Muscle layer of colon (tissue), 2 donors: ENCODE results near the gene DLG1.

Experiments used
- H3K27ac ChIP-seq: one replicate; pipeline ENCODE4 v1.7.0; 2013; ENCODE audit warnings: low read depth, mild to moderate bottlenecking, low read length, moderate library complexity
- H3K27me3 ChIP-seq, 2 donors: one replicate each; pipeline ENCODE4 v1.7.0; 2013; ENCODE audit warnings: low read length in 2 of 2, mild to moderate bottlenecking in 2 of 2; ENCODE audit not compliant: insufficient read depth in 2 of 2, control insufficient read depth in 1 of 2
- H3K36me3 ChIP-seq: one replicate; pipeline ENCODE4 v1.7.0; 2013; ENCODE audit warnings: mild to moderate bottlenecking, low read length; ENCODE audit not compliant: insufficient read depth
- H3K4me1 ChIP-seq: one replicate; pipeline ENCODE4 v1.7.0; 2013; ENCODE audit warnings: mild to moderate bottlenecking, low read length; ENCODE audit not compliant: insufficient read depth
- H3K4me3 ChIP-seq, 2 donors: one replicate each; pipeline ENCODE4 v1.7.0; 2013; ENCODE audit warnings: low read length in 2 of 2, low read depth in 1 of 2, mild to moderate bottlenecking in 1 of 2, moderate library complexity in 1 of 2
- H3K9ac ChIP-seq: one replicate; pipeline ENCODE4 v1.7.0; 2013; ENCODE audit warnings: low read length
- H3K9me3 ChIP-seq: one replicate; pipeline ENCODE4 v1.7.0; 2013; ENCODE audit warnings: mild to moderate bottlenecking, low read length
- donor health status: abdominal sarcoma.
- donor health status: Adenocarcinoma of cecum.

DLG1 gene

DNA sequence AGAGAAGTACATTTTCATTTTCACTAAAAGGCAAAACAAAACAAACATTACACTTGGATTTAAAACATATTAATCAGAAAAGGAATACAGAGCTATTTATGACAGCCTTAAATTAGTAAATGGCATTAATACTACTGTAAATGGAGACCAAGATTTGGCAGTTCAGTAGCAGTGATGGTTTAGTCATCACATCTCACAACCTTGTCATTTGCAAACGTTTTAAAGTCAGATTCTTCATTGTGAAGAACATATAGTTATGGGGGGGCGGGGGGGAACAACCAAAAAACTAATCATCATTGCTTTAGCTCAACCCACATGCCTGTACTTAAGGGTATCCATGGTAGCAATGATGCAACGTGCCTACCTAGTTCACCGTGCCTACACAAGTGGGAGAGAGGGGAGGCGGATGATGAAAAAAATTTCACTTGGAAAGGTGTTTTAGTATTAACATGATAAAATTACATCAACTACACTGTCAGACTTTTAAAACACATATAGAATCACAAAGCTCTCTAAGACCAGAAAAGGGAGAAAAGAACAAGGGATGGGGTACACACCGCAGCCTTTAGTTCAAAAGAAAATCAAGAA lies 40.1 kb downstream of the DLG1 start:
- Histone ChIP-seq H3K4me3 (no peak overlapping the region), H3K9me3 (no peaks in the 10 kb centered on the region), H3K27ac (no peak overlapping the region), H3K27me3 (no peaks in the 10 kb centered on the region), H3K9ac (no peak overlapping the region), H3K4me1 (no peaks in the 10 kb centered on the region), H3K36me3 (no peaks in the 10 kb centered on the region)

- no peak overlapping the region for H3K9ac ChIP-seq
- no peaks in the 10 kb centered on the region for H3K4me1 ChIP-seq
- H3K27me3 ChIP-seq: no peaks in the 10 kb centered on the region
- no peaks in the 10 kb centered on the region for H3K36me3 ChIP-seq
- H3K27ac ChIP-seq: no peak overlapping the region
- H3K4me3 ChIP-seq: no peak overlapping the region
- H3K9me3 ChIP-seq: no peaks in the 10 kb centered on the region
Observed at GRCh38 chr3:197257711-197258110, 40.7 kb downstream of the DLG1 start.

DNA sequence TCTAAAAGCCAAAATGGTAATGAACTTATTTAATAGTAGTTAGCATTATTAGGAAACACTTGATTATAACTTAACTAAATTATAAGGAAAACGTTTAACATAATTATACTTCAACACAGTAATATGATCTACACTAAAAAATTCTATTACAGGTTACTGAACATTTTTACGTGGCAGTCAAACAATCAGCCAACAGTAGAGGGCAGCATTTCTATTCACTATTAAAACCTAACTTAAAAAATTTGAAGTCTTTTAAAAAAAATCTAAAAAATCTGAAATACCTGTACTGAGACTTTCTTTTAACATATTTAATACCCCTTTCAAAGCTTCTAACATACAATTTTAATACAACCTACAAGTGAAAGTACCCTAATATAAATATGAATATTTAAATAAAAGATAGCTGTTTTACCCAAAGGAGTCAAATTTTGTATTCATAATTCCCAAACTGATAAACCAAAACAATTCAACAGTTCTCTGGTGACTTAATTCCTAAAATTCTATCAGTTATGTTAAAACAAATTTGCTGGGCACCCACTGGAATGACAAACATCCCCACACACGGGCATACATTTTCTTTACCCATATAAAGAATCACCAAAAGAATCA lies 41.5 kb downstream of the DLG1 start:
- Histone ChIP-seq H3K27ac (no peak overlapping the region), H3K4me1 (no peaks in the 10 kb centered on the region), H3K27me3 (no peaks in the 10 kb centered on the region), H3K36me3 (no peaks in the 10 kb centered on the region), H3K4me3 (no peak overlapping the region), H3K9ac (no peak overlapping the region), H3K9me3 (no peaks in the 10 kb centered on the region)

DNA sequence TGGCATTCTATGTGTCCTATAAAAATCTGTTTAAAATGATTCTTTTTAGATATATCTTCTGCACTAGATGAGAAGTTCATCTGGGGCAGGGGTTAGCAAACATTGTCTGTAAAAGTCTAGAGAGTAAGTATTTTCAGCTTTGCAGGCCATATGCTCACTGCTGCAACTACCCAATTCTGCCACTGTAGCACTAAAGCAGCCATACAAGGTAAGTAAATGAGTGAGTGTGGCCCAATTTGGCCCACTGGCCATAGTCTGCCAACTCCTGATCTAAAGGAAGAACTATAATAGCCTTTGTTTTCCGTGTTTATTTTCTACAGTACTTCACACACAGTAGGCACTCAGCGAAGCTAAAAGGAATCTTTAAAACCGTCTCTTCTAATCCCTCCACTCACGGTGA lies 42.3 kb downstream of the DLG1 start:
- H3K27me3 ChIP-seq: no peaks in the 10 kb centered on the region
- H3K9ac ChIP-seq: no peak overlapping the region
- no peaks in the 10 kb centered on the region for H3K36me3 ChIP-seq
- no peak overlapping the region for H3K4me3 ChIP-seq
- no peaks in the 10 kb centered on the region for H3K9me3 ChIP-seq
- H3K4me1 ChIP-seq: no peaks in the 10 kb centered on the region
- H3K27ac ChIP-seq: no peak overlapping the region

- H3K4me3 ChIP-seq: no peak overlapping the region
- no peaks in the 10 kb centered on the region for H3K9me3 ChIP-seq
- H3K4me1 ChIP-seq: no peaks in the 10 kb centered on the region
- no peaks in the 10 kb centered on the region for H3K36me3 ChIP-seq
- no peaks in the 10 kb centered on the region for H3K27me3 ChIP-seq
- H3K9ac ChIP-seq: no peak overlapping the region
- H3K27ac ChIP-seq: no peak overlapping the region
Observed at GRCh38 chr3:197253238-197253947, 45.0 kb downstream of the DLG1 start.

DNA sequence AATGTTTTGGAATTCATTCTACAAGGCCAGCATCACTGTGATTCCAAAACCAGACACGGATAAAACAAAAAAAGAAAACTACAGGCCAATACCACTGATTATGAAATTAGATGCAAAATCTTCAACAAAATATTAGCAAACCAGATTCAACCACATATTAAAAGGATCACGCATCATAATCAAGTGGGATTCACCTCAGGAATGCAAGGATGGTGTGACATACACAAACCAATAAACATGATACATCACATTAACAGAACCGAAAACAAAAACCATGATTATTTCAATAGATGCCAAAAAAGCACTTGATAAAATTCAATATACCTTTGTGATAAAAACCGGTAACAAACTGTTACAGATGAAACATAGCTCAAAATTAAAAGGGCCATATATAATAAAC lies 48.9 kb downstream of the DLG1 start:
- Histone ChIP-seq H3K27ac (no peak overlapping the region), H3K36me3 (no peaks in the 10 kb centered on the region), H3K4me3 (no peak overlapping the region), H3K9me3 (no peaks in the 10 kb centered on the region), H3K4me1 (no peaks in the 10 kb centered on the region), H3K9ac (no peak overlapping the region), H3K27me3 (no peaks in the 10 kb centered on the region)

- Histone ChIP-seq H3K9me3 (no peaks in the 10 kb centered on the region), H3K9ac (no peak overlapping the region), H3K4me3 (no peak overlapping the region), H3K4me1 (no peaks in the 10 kb centered on the region), H3K27me3 (no peaks in the 10 kb centered on the region), H3K27ac (no peak overlapping the region), H3K36me3 (no peaks in the 10 kb centered on the region)
Observed at GRCh38 chr3:197248341-197248740, 50.1 kb downstream of the DLG1 start.

DNA sequence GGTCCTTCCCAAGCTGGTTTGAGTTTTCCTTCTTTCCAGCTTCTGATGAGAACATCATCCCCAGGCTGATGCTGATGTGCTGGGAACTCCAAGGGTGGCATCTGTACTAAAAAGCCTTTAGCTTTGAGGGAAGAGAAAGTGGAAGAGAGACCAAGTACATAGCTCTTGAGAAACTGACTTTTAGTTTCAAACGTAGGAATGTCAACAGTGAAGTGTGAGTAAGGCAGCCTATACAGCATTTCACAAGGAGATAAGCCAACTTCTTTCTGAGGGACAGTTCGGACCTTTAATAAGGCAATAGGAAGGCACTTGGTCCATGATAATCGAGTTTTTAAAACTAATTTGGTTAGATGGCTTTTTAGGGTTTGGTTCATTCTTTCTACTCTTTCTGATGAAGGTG lies 53.7 kb downstream of the DLG1 start:
- no peaks in the 10 kb centered on the region for H3K36me3 ChIP-seq
- no peaks in the 10 kb centered on the region for H3K4me1 ChIP-seq
- H3K4me3 ChIP-seq: no peak overlapping the region
- H3K9ac ChIP-seq: no peak overlapping the region
- H3K9me3 ChIP-seq: no peaks in the 10 kb centered on the region
- no peak overlapping the region for H3K27ac ChIP-seq
- H3K27me3 ChIP-seq: no peaks in the 10 kb centered on the region

- H3K27ac ChIP-seq: no peak overlapping the region
- H3K36me3 ChIP-seq: no peaks in the 10 kb centered on the region
- no peaks in the 10 kb centered on the region for H3K4me1 ChIP-seq
- H3K27me3 ChIP-seq: no peaks in the 10 kb centered on the region
- no peaks in the 10 kb centered on the region for H3K9me3 ChIP-seq
- H3K9ac ChIP-seq: no peak overlapping the region
- no peak overlapping the region for H3K4me3 ChIP-seq
Observed at GRCh38 chr3:197242784-197243432, 55.5 kb downstream of the DLG1 start.

GRCh38 chr3:197241173-197241572 lies 57.2 kb downstream of the DLG1 start:
- no peaks in the 10 kb centered on the region for H3K36me3 ChIP-seq
- H3K9ac ChIP-seq: no peak overlapping the region
- no peak overlapping the region for H3K4me3 ChIP-seq
- H3K27ac ChIP-seq: no peak overlapping the region
- H3K27me3 ChIP-seq: no peaks in the 10 kb centered on the region
- H3K4me1 ChIP-seq: no peaks in the 10 kb centered on the region
- H3K9me3 ChIP-seq: no peaks in the 10 kb centered on the region

- H3K27me3 ChIP-seq: no peaks in the 10 kb centered on the region
- peaks cover 7% of the 10 kb centered on the region for H3K36me3 ChIP-seq
- H3K9ac ChIP-seq: no peak overlapping the region
- no peaks in the 10 kb centered on the region for H3K9me3 ChIP-seq
- no peaks in the 10 kb centered on the region for H3K4me1 ChIP-seq
- H3K27ac ChIP-seq: no peak overlapping the region
- no peak overlapping the region for H3K4me3 ChIP-seq
Observed at GRCh38 chr3:197239857-197240256, 58.6 kb downstream of the DLG1 start.
